Calu3 (cell line): ENCODE measurements around the gene TRUB2. TPM values are rescaled to one million over a fixed set of nuclear protein-coding genes. Genes with fewer than 3 reads are reported as not detected.

Source experiments
- BruUV-seq: library from RNA; stranded (reverse); fragments of 400-500 nt; replicated peaks from 2 replicates; lab custom pipeline; 2021; lab: Mats Ljungman, UMichigan
- CTCF ChIA-PET: fragments of 300-600 bp; sonication (Branson Sonifier 250); formaldehyde crosslinking; loops from one replicate; lab custom pipeline; 2022; ENCODE audit warnings: antibody characterized with exemption; lab: Charles Lee
- DNase-seq: peaks from one replicate; pipeline ENCODE4 v3.0.0; 2022
- H3K27ac Mint-ChIP-seq: one replicate; pipeline ENCODE4 v1.8.0; 2022; ENCODE audit warnings: mixed read lengths; ENCODE audit not compliant: unreplicated experiment
- H3K27me3 Mint-ChIP-seq: one replicate; pipeline ENCODE4 v1.8.0; 2022; ENCODE audit warnings: mixed read lengths; ENCODE audit not compliant: unreplicated experiment
- H3K36me3 Mint-ChIP-seq: one replicate; pipeline ENCODE4 v1.8.0; 2022; ENCODE audit warnings: mild to moderate bottlenecking, moderate library complexity, mixed read lengths; ENCODE audit not compliant: insufficient read depth, unreplicated experiment
- H3K4me1 Mint-ChIP-seq: one replicate; pipeline ENCODE4 v1.8.0; 2022; ENCODE audit warnings: mild to moderate bottlenecking, low read depth, mixed read lengths; ENCODE audit not compliant: unreplicated experiment
- H3K4me3 Mint-ChIP-seq: one replicate; pipeline ENCODE4 v1.8.0; 2022; ENCODE audit warnings: mild to moderate bottlenecking, low read depth, moderate library complexity, mixed read lengths; ENCODE audit not compliant: unreplicated experiment
- H3K9me3 Mint-ChIP-seq: one replicate; pipeline ENCODE4 v1.8.0; 2022; ENCODE audit warnings: low read depth, mixed read lengths; ENCODE audit not compliant: unreplicated experiment
- CTCF ChIP-seq: fragments of 200-600 bp; IDR thresholded peaks from one replicate; pipeline ENCODE4 v1.8.0; 2022; ENCODE audit warnings: antibody characterized with exemption; ENCODE audit not compliant: unreplicated experiment
- intact Hi-C: fragments of 100-400 bp; cut with micrococcal nuclease; formaldehyde crosslinking; loops from one replicate; pipeline ENCODE4 v1.10.0; 2022; ENCODE audit not compliant: unreplicated experiment
- total RNA-seq: library from RNA; stranded (reverse); gene quantifications from 2 replicates; pipeline ENCODE4 v1.2.3, GENCODE V29; 2022

TRUB2 gene
- total RNA-seq, 1 experiment from 2014 or later = 22.5 TPM

- BruUV-seq = no TSS peak
- Mint-ChIP-seq H3K27ac (peak overlapping the region; percentile 86), H3K4me1 (peaks cover 12% of the 10 kb centered on the region), H3K9me3 (no peaks in the 10 kb centered on the region), H3K27me3 (no peaks in the 10 kb centered on the region), H3K4me3 (peak overlapping the region; percentile 77), H3K36me3 (peaks cover 47% of the 10 kb centered on the region)
- peak; percentile 3 for DNase-seq
- TF ChIP-seq CTCF = no peak
- CTCF ChIA-PET = no interaction called here
- intact Hi-C loops = no loop called here
These were observed 45.5 kb downstream of the TRUB2 start for GRCh38 chr9:128276574-128277270.

- CTCF ChIA-PET = interaction anchor here (0.6 to 0.8 kb wide), 3 partner anchors 12 to 88 kb away, joined by 3 read pairs; no protein-coding TSS in a partner anchor
- peak; percentile 98 for DNase-seq
- H3K27me3 Mint-ChIP-seq = no peaks in the 10 kb centered on the region
- TF ChIP-seq CTCF = no peak
- intact Hi-C loops = no loop called here
- H3K4me3 Mint-ChIP-seq = peak within 1 kb of the TSS; percentile 77
- no TSS peak for BruUV-seq
- H3K36me3 Mint-ChIP-seq = peaks cover 50% of the 10 kb centered on the region
- peaks cover 19% of the 10 kb centered on the region for H3K4me1 Mint-ChIP-seq
- H3K9me3 Mint-ChIP-seq = no peaks in the 10 kb centered on the region
- H3K27ac Mint-ChIP-seq = peak within 1 kb of the TSS; percentile 86
These were observed 46.2 kb downstream of the TRUB2 start, which contains the start of gene SWI5 for GRCh38 chr9:128276008-128276573. SWI5 (plus strand) TSS chr9:128276276.

- CTCF ChIA-PET = interaction anchor here (0.6 to 0.8 kb wide), 3 partner anchors 13 to 87 kb away, joined by 3 read pairs; no protein-coding TSS in a partner anchor
- H3K9me3 Mint-ChIP-seq = no peaks in the 10 kb centered on the region
- peak within 1 kb of the TSS; percentile 77 for H3K4me3 Mint-ChIP-seq
- H3K27ac Mint-ChIP-seq = peak within 1 kb of the TSS; percentile 86
- no peaks in the 10 kb centered on the region for H3K27me3 Mint-ChIP-seq
- peaks cover 22% of the 10 kb centered on the region for H3K4me1 Mint-ChIP-seq
- BruUV-seq = no TSS peak
- DNase-seq = peak; percentile 8
- H3K36me3 Mint-ChIP-seq = peaks cover 55% of the 10 kb centered on the region
- TF ChIP-seq CTCF = no peak
- intact Hi-C loops = no loop called here
These were observed 46.8 kb downstream of the TRUB2 start, which contains the start of gene GOLGA2 for GRCh38 chr9:128275198-128276007. GOLGA2 (minus strand) TSS chr9:128276007; CDS start chr9:128275976, 31 bp downstream.

- Mint-ChIP-seq H3K9me3 (no peaks in the 10 kb centered on the region), H3K4me3 (peak overlapping the region; percentile 77), H3K4me1 (peaks cover 22% of the 10 kb centered on the region), H3K27ac (no peak overlapping the region), H3K36me3 (peaks cover 55% of the 10 kb centered on the region), H3K27me3 (no peaks in the 10 kb centered on the region)
- no peak for TF ChIP-seq CTCF
- no TSS peak for BruUV-seq
- intact Hi-C loops = no loop called here
- CTCF ChIA-PET = no interaction called here
- no peak for DNase-seq
These were observed 48.0 kb downstream of the TRUB2 start for GRCh38 chr9:128274245-128274644.
